GM21381 (cell line): ENCODE results near the gene OR2A2.
A peak's percentile ranks its signal among the peaks of the same experiment; 100 is the strongest.
"Not testable (repeated sequence)": the region's sequence is repeated elsewhere in the genome, so short reads cannot be mapped to it uniquely, and the experiment has no call there.

Experiments
- ATAC-seq: cut with Tn5 transposase; IDR thresholded peaks from one replicate; pipeline ENCODE4 v1.9.1; 2021; ENCODE audit warnings: mild to moderate bottlenecking, moderate library complexity; ENCODE audit not compliant: unreplicated experiment

Gene OR2A2

GRCh38 chr7:144109283-144109682, at the start of gene OR2A2:
Gene OR2A2 (plus strand): TSS chr7:144109583. CDS start chr7:144109583, 0 bp downstream.
- ATAC-seq, result no peak

GRCh38 chr7:144063710-144064109, 45.7 kb upstream of the OR2A2 start:
- no peak for ATAC-seq

- no peak for ATAC-seq
Measured at GRCh38 chr7:144069511-144069910, 39.9 kb upstream of the OR2A2 start, which contains the start of gene OR2A25. Gene OR2A25 (plus strand): TSS chr7:144069811. CDS start chr7:144074220, 4,409 bp downstream.

GRCh38 chr7:144069953-144070352, 39.4 kb upstream of the OR2A2 start:
- no peak for ATAC-seq

GRCh38 chr7:144074374-144074773, 35.0 kb upstream of the OR2A2 start:
- no peak for ATAC-seq

DNA sequence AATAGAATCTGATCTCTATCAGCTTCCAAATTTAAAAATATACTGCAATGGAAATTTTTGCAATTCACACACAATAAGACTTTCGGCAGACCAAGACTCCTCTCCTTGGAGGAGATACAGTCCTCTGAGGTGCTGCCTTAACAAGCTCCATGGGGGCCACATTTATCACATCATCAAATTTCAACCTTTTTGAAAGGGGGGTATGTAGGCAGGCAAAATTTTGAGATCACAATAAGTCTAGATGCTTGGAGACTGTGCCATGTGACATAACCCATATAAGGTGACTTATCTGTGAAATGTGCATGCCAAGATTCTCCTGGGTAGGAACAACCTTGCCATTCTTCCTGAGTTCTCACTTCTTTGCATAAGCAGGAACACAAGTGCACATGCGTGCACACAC, 23.4 kb upstream of the OR2A2 start, which contains the start of gene OR2A12:
TSS of gene OR2A12 (plus strand) at position 301 of the 400 bp plus-strand sequence. CDS start 8,830 bp downstream, outside the sequence.
- no peak for ATAC-seq

GRCh38 chr7:144086730-144087129, 22.7 kb upstream of the OR2A2 start:
- no peak for ATAC-seq

DNA sequence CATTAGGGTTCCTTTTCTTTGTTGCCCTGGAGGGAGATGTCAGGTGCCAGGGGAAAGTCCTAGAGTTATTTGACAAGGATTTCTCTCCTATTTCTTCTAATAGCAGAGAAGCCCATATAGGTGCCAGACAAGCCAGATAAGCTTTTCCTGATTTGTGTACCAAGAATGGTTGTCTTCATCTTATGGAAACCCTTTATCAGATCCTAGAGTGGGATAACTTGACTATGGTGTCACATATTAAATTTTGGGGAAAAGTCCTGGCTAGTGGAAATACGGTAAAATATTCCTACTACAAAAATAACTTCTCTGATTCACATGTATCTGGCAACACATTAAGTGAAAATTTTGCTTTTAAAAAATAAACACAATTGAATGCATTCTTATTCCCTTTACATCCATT, 22.2 kb upstream of the OR2A2 start:
- no peak for ATAC-seq

GRCh38 chr7:144090667-144091066, 18.7 kb upstream of the OR2A2 start:
- no peak for ATAC-seq

DNA sequence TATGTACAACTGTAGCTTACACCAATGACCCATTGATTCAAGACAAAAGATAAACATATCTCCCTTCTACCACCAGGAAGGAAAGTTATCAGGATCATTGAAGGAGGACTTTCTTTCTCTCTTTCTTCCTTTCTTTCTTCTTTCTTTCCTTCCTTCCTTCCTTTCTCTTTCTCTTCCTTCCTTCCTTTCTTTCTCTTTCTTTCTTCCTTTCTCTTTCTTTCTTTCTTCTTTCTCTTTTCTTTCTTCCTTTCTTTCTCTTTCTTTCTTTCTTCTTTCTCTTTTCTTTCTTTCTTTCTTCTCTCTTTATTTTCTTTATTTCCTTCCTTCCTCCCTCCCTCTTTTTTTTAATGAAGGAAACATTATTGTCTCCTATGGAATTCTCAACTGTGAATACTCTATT, 10.6 kb upstream of the OR2A2 start:
- ATAC-seq, result no peak

GRCh38 chr7:144100607-144101006, 8.8 kb upstream of the OR2A2 start:
- ATAC-seq, result no peak

DNA sequence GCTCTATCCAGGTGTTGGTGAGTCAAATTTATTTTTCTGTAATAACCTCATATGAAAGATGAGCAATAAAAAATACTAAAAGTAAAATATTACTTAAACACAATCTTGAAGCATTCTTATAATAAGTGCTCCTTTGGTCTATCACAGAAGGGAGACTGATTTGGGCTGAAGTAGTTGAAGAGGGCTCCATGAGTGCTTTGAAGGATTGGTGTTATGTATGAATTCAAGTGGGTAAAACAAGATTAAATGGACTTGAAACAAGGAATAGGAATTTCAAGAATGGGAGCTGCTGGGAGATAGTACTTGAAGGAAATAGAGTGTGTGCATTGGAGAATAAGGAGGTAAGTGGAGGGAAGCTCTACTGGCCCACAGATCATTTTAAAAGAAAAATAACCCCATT, 7.3 kb upstream of the OR2A2 start:
- no peak for ATAC-seq

DNA sequence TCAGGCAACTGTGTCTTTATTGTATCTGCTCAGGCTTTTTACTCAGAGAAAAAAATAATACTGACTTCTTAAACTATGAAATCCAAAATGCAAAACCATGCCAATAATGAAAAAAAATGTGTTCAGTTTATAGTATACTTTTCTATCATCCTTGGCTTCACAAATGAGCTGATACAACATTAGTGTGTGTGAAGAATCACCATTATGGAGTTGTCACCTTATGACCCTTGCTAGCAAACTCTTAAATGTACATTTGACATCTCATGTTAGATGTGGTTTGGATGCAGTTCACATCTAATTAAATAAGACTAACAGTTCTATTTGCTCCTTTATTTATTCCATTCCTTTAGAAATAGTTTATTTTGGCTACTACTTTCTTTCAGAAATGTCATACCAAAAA, 4.2 kb upstream of the OR2A2 start:
- no peak for ATAC-seq

GRCh38 chr7:144110272-144110671, 889 bp downstream of the OR2A2 start:
- no peak for ATAC-seq

- no peak for ATAC-seq
Measured at GRCh38 chr7:144113651-144114050, 4.3 kb downstream of the OR2A2 start.

DNA sequence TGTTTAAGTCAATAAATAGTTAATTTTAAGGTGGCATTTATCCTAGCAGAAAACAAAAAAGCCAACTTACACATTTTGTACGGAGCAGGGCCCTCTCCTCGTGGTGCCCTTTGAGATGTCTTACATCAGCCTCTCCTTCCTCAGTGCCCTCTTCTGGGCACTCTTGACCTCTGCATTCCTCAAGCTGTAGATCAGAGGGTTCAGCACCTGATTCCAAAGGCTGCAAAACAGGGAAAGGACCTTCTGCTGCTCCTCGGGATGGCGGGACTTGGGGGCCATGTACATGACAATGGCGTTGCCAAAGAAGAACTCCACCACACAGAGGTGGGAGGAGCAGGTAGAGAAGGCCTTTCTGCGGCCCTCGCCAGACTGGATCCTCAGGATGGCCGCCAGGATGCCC, 9.0 kb downstream of the OR2A2 start:
- ATAC-seq, result no peak

- ATAC-seq, result no peak
Measured at GRCh38 chr7:144122876-144123275, 13.5 kb downstream of the OR2A2 start, which contains the start of gene OR2A14. Gene OR2A14 (plus strand): TSS chr7:144123176. CDS start chr7:144129113, 5,937 bp downstream.

GRCh38 chr7:144127714-144128334, 18.4 kb downstream of the OR2A2 start:
- peak; percentile 100 for ATAC-seq

DNA sequence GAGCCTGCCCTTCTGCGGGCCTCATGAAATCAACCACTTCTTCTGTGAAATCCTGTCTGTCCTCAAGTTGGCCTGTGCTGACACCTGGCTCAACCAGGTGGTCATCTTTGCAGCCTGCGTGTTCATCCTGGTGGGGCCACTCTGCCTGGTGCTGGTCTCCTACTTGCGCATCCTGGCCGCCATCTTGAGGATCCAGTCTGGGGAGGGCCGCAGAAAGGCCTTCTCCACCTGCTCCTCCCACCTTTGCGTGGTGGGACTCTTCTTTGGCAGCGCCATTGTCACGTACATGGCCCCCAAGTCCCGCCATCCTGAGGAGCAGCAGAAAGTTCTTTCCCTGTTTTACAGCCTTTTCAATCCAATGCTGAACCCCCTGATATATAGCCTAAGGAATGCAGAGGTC, 20.2 kb downstream of the OR2A2 start:
- ATAC-seq, result not testable (repeated sequence)

- no peak for ATAC-seq
Measured at GRCh38 chr7:144130730-144131129, 21.3 kb downstream of the OR2A2 start.

DNA sequence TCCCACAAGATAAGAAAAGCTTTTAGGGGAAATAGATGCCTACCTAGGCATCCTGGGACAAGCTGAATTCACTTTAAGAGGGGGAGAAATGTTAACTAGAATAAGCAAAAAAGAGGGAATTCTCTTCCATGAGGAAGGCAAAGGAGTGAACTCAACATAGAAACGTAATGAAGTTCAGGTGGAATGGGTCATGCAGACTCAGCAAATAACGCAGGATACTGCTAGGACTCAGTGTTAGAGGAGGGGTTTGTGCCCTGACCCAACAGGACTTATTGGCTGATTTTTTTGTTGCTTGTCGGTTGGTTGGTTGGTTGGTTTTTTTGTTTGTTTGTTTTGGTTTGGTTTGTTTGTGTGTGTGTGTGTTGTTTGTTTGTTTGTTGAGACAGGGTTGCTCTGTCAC, 22.9 kb downstream of the OR2A2 start:
- ATAC-seq, result no peak

DNA sequence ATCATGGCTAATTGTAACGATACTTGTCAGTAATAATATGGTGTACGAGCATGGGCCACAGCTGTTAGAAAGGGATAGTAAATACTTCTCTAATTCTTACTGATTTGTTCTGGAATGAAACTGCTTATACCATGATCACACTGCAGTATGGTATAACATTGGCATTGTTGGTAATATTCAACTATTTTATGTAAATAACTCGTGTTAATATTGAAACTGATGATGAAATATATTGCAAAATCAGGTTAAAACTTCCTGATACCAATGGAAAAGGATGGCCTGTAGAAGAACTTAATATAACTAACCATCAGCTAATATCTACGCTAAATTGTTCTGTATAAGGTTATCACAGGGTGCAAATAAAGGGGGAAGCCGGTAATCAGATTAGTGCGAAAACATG, 23.9 kb downstream of the OR2A2 start:
- no peak for ATAC-seq

GRCh38 chr7:144134116-144134515, 24.7 kb downstream of the OR2A2 start:
- no peak for ATAC-seq
